Body of pancreas (tissue), 4 donors: ENCODE data around the gene C4orf17.

ENCODE experiments used
- CTCF ChIP-seq, 7 experiments: fragments of 450-650 bp in 4 of 7; fragments of 200-600 bp in 3 of 7; sonication (generic) in 3 of 7; IDR thresholded peaks; one replicate each; pipeline ENCODE4 v1.5.1; 2016 to 2019; ENCODE audit warnings: antibody characterized with exemption in 7 of 7
- POLR2A ChIP-seq, 3 donors: fragments of 450-650 bp; IDR thresholded peaks; one replicate each; pipeline ENCODE4 v1.6.1; 2016; ENCODE audit warnings: antibody characterized with exemption in 3 of 3, mild to moderate bottlenecking in 2 of 3

DNA sequence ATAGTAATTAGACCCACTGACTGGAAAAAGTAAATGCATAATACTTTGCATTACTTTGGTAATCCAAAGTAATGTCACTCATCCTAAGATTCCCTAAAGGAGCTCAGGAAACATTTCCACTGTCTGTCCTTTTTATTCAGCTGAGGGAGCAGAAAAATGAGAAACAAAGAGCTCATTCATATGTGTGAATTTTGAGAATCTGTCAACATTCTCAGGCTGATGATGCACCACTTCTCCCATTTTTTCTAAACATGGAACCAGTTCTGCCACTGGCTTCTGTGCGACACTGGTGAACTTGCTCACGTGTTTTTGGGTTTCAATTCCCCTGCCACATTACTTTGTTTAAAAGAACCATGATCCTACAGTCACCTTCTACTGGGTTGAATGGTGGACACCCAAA lies 47.3 kb upstream of the C4orf17 start:
- TF ChIP-seq CTCF (IDR thresholded peaks at IDR 0.05) (no peak), POLR2A (IDR thresholded peaks at IDR 0.05) (no peak)
